K562 (cell line): ENCODE data around the gene JUNB. TPM values are rescaled to one million over a fixed set of nuclear protein-coding genes. Genes with fewer than 3 reads are reported as not detected.

Experiments used
- DACH1 ChIP-seq: fragments of 450-650 bp; IDR thresholded peaks from 2 replicates; pipeline ENCODE4 v1.6.1; 2018; ENCODE audit not compliant: partially characterized antibody
- DIDO1 ChIP-seq: fragments of 450-650 bp; IDR thresholded peaks from 2 replicates; pipeline ENCODE4 v1.6.1; 2016; ENCODE audit warnings: low read depth, missing biosample characterization, missing genetic modification characterization
- EHMT2 ChIP-seq: fragments of 450-650 bp; IDR thresholded peaks from 2 replicates; pipeline ENCODE4 v1.6.1; 2018; ENCODE audit warnings: antibody characterized with exemption
- FIP1L1 ChIP-seq: fragments of 200-400 bp; formaldehyde crosslinking; IDR thresholded peaks from 2 replicates; pipeline ENCODE4 v1.6.1; 2018; ENCODE audit warnings: mild to moderate bottlenecking, low read depth, low read length; ENCODE audit not compliant: poor library complexity, severe bottlenecking
- MYBL2 ChIP-seq, 2 experiments: fragments of 450-650 bp in 1 of 2; sonication (generic) in 1 of 2; formaldehyde crosslinking in 1 of 2; IDR thresholded peaks; 2 replicates each; pipeline versions ENCODE4 v1.6.1 to v1.8.1; 2017 to 2022; ENCODE audit warnings: borderline replicate concordance in 1 of 2, inconsistent platforms in 1 of 2, low read depth in 1 of 2, mild to moderate bottlenecking in 1 of 2, missing genetic modification reagents in 1 of 2, moderate library complexity in 1 of 2
- PYGO2 ChIP-seq: fragments of 450-650 bp; IDR thresholded peaks from 2 replicates; pipeline ENCODE4 v1.6.1; 2016; ENCODE audit warnings: mild to moderate bottlenecking, missing genetic modification characterization, moderate library complexity, missing compliant biosample characterization
- SP1 ChIP-seq: sonication (generic); formaldehyde crosslinking; IDR thresholded peaks from 2 replicates; pipeline ENCODE4 v1.8.1; 2022; ENCODE audit warnings: mild to moderate bottlenecking, missing genetic modification reagents
- TBL1XR1 ChIP-seq, 2 experiments: IDR thresholded peaks; 2 replicates each; pipeline ENCODE4 v1.6.1; 2012; ENCODE audit warnings: improper control_type of control experiment in 2 of 2, low read length in 2 of 2, mild to moderate bottlenecking in 1 of 2
- TCFL5 ChIP-seq: fragments of 250-450 bp; sonication (Bioruptor Pico); conservative IDR thresholded peaks from 2 replicates; pipeline ENCODE4 v1.6.1; 2021; ENCODE audit warnings: mild to moderate bottlenecking, moderate library complexity, matching md5 sums
- polyA plus RNA-seq, 8 experiments: library from polyadenylated mRNA; depleted of rRNA in 4 of 8; stranded (reverse) in 5 of 8; unstranded in 3 of 8; fragments of >200 nt; fragmentation: Nextera tagmentation in 2 of 8; fragmentation: Illumina TruSeq in 1 of 8; extraction: Ambion mirVana in 2 of 8; extraction: Trizol in 1 of 8; gene quantifications; 2 replicates each; pipeline versions ENCODE4 v1.2.1 to v1.2.3, GENCODE V29; 2011 to 2014; ENCODE audit warnings: inconsistent platforms in 1 of 8, missing spikeins in 1 of 8
- total RNA-seq, 7 experiments: library from RNA; depleted of rRNA in 6 of 7; stranded (reverse); fragments of >200 nt in 6 of 7; fragmentation: Illumina TruSeq in 2 of 7; extraction: Trizol in 2 of 7; gene quantifications; 2 replicates each; pipeline versions ENCODE4 v1.2.1 to v1.2.3, GENCODE V29; 2011 to 2021; ENCODE audit warnings: low replicate concordance in 1 of 7
- TF ChIP-seq, protein P1 (sequence below): fragments of 450-650 bp; IDR thresholded peaks from 2 replicates; pipeline ENCODE4 v1.6.1; 2016; ENCODE audit warnings: mild to moderate bottlenecking
- TF ChIP-seq, protein P2 (sequence below): fragments of 450-650 bp; formaldehyde crosslinking; conservative IDR thresholded peaks from 2 replicates; pipeline ENCODE4 v1.4.0; 2022; ENCODE audit warnings: mild to moderate bottlenecking, missing genetic modification characterization
- TF ChIP-seq, protein P3 (sequence below), 3 experiments: IDR thresholded peaks in 2 of 3; conservative IDR thresholded peaks in 1 of 3; 2 replicates each; pipeline ENCODE4 v1.5.1; 2011 to 2012; ENCODE audit warnings: low read length in 3 of 3, mild to moderate bottlenecking in 3 of 3, control low read depth in 2 of 3, improper control_type of control experiment in 1 of 3, inconsistent platforms in 1 of 3, low read depth in 1 of 3, mixed read lengths in 1 of 3, moderate library complexity in 1 of 3; ENCODE audit not compliant: insufficient read depth in 2 of 3
- TF ChIP-seq, protein P4 (sequence below), 2 experiments: fragments of 450-650 bp; IDR thresholded peaks; 2 replicates each; pipeline ENCODE4 v1.6.1; 2018; ENCODE audit warnings: mild to moderate bottlenecking in 2 of 2, low read depth in 1 of 2; ENCODE audit not compliant: partially characterized antibody in 2 of 2

The JUNB gene
- total and polyA plus RNA-seq, 9 of the 15 experiments (the other 6 are each of a cell fraction or from before 2014, with no cell fraction given), result 0.23 to 88.1 (median 13.1) TPM

DNA sequence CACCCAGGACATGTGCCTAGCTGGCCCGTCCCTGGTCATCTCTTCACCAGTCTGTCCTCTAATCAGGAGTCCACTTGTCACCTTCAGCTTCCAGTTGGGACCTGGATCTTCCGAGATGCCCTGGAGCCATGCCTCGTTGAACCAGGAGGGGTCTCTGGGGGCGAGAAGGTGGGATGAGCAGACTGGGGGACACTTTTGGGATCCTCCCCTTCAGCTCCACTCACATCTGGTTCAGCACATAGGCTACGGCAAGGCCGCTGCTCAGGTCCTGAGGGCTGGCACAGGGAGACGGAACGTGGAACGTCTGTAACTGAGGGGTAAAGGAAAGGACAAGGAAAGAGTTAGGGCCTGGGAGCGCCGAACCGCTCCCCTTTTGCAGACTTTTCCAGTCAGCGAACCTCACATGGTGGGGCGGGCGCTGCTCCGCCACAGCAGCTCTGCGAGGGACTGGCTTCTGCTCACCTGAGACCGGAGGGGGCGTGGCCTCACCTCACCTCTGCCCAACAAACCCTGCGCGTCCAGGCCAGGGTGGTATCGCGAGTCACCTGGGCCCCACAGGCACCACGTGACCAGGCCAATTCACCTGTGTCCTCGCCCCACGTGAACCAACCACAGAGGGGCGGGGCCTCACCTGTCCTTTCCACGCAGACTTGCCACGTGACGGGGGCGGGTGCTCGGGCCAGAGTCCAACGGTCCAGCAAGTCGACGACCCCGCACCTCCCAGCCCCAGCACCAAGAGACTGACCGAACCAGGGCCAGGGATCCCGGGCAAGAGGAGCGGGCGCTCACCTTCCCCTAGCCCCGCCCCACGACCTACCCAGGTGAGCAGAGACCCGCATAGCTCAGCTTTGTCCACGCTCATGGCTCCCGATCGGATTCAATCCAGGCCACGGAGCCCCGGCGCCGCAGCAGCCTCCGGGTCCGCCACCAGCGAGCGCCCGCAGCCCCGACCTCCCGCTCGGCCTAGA lies 16.4 kb upstream of the JUNB start, which contains the start of gene HOOK2 (continued):
- TF ChIP-seq, protein P1, sequence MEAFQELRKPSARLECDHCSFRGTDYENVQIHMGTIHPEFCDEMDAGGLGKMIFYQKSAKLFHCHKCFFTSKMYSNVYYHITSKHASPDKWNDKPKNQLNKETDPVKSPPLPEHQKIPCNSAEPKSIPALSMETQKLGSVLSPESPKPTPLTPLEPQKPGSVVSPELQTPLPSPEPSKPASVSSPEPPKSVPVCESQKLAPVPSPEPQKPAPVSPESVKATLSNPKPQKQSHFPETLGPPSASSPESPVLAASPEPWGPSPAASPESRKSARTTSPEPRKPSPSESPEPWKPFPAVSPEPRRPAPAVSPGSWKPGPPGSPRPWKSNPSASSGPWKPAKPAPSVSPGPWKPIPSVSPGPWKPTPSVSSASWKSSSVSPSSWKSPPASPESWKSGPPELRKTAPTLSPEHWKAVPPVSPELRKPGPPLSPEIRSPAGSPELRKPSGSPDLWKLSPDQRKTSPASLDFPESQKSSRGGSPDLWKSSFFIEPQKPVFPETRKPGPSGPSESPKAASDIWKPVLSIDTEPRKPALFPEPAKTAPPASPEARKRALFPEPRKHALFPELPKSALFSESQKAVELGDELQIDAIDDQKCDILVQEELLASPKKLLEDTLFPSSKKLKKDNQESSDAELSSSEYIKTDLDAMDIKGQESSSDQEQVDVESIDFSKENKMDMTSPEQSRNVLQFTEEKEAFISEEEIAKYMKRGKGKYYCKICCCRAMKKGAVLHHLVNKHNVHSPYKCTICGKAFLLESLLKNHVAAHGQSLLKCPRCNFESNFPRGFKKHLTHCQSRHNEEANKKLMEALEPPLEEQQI, result no peak
- TF ChIP-seq PYGO2 (tag) (no peak), DACH1 (no peak), EHMT2 (no peak), MYBL2 (IDR thresholded peaks at IDR 0.05; ENCODE audit: low read depth) (no peak), MYBL2 (CRISPR knock-in tag; IDR thresholded peaks at IDR 0.05; ENCODE audit: borderline replicate concordance) (no peak), DIDO1 (no peak), SP1 (CRISPR knock-in tag) (peak; percentile 30; the same call in 1 of the 2 replicates), TCFL5 (no peak), TBL1XR1 (IDR thresholded peaks at IDR 0.05; ENCODE audit: low read length in 2 of 2) (no peak), FIP1L1 (no peak)
- TF ChIP-seq, protein P2, sequence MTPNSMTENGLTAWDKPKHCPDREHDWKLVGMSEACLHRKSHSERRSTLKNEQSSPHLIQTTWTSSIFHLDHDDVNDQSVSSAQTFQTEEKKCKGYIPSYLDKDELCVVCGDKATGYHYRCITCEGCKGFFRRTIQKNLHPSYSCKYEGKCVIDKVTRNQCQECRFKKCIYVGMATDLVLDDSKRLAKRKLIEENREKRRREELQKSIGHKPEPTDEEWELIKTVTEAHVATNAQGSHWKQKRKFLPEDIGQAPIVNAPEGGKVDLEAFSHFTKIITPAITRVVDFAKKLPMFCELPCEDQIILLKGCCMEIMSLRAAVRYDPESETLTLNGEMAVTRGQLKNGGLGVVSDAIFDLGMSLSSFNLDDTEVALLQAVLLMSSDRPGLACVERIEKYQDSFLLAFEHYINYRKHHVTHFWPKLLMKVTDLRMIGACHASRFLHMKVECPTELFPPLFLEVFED, result no peak
- TF ChIP-seq, protein P3, sequence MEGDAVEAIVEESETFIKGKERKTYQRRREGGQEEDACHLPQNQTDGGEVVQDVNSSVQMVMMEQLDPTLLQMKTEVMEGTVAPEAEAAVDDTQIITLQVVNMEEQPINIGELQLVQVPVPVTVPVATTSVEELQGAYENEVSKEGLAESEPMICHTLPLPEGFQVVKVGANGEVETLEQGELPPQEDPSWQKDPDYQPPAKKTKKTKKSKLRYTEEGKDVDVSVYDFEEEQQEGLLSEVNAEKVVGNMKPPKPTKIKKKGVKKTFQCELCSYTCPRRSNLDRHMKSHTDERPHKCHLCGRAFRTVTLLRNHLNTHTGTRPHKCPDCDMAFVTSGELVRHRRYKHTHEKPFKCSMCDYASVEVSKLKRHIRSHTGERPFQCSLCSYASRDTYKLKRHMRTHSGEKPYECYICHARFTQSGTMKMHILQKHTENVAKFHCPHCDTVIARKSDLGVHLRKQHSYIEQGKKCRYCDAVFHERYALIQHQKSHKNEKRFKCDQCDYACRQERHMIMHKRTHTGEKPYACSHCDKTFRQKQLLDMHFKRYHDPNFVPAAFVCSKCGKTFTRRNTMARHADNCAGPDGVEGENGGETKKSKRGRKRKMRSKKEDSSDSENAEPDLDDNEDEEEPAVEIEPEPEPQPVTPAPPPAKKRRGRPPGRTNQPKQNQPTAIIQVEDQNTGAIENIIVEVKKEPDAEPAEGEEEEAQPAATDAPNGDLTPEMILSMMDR (IDR thresholded peaks at IDR 0.05 in 2 of 3, conservative IDR thresholded peaks at IDR 0.05 in 1 of 3; ENCODE audit: insufficient read depth in 2 of 3, low read depth in 1 of 3, low read length in 3 of 3), result no peak
- TF ChIP-seq, protein P4, sequence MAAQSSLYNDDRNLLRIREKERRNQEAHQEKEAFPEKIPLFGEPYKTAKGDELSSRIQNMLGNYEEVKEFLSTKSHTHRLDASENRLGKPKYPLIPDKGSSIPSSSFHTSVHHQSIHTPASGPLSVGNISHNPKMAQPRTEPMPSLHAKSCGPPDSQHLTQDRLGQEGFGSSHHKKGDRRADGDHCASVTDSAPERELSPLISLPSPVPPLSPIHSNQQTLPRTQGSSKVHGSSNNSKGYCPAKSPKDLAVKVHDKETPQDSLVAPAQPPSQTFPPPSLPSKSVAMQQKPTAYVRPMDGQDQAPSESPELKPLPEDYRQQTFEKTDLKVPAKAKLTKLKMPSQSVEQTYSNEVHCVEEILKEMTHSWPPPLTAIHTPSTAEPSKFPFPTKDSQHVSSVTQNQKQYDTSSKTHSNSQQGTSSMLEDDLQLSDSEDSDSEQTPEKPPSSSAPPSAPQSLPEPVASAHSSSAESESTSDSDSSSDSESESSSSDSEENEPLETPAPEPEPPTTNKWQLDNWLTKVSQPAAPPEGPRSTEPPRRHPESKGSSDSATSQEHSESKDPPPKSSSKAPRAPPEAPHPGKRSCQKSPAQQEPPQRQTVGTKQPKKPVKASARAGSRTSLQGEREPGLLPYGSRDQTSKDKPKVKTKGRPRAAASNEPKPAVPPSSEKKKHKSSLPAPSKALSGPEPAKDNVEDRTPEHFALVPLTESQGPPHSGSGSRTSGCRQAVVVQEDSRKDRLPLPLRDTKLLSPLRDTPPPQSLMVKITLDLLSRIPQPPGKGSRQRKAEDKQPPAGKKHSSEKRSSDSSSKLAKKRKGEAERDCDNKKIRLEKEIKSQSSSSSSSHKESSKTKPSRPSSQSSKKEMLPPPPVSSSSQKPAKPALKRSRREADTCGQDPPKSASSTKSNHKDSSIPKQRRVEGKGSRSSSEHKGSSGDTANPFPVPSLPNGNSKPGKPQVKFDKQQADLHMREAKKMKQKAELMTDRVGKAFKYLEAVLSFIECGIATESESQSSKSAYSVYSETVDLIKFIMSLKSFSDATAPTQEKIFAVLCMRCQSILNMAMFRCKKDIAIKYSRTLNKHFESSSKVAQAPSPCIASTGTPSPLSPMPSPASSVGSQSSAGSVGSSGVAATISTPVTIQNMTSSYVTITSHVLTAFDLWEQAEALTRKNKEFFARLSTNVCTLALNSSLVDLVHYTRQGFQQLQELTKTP (IDR thresholded peaks at IDR 0.05; ENCODE audit: low read depth in 1 of 2, partially characterized antibody in 2 of 2), result no peak
